HT1080 (cell line): ENCODE data around the gene DKK2. TPM values are rescaled to one million over a fixed set of nuclear protein-coding genes. Genes with fewer than 3 reads are reported as not detected.
"Not testable (repeated sequence)": the region's sequence is repeated elsewhere in the genome, so short reads cannot be mapped to it uniquely, and the experiment has no call there.

ENCODE experiments used
- DNase-seq: peaks from one replicate; pipeline ENCODE4 v3.0.0-alpha.2; 2015; ENCODE audit warnings: low read depth
- total RNA-seq: library from RNA; depleted of rRNA; stranded (reverse); fragments of >200 nt; shearing (Covaris generic); gene quantifications from 2 replicates; pipeline ENCODE4 v1.2.3, GENCODE V29; 2014

DKK2 gene
- total RNA-seq, 1 experiment from 2014 or later = 0.08 TPM

GRCh38 chr4:106914223-106914622 lies 121.9 kb downstream of the DKK2 start:
- DNase-seq = no peak

- no peak for DNase-seq
These were observed 126.5 kb downstream of the DKK2 start for GRCh38 chr4:106909486-106910188.

GRCh38 chr4:106908049-106908448 lies 128.1 kb downstream of the DKK2 start:
- not testable (repeated sequence) for DNase-seq

GRCh38 chr4:106907216-106907615 lies 128.9 kb downstream of the DKK2 start:
- DNase-seq = no peak

GRCh38 chr4:106906728-106907127 lies 129.4 kb downstream of the DKK2 start:
- no peak for DNase-seq

GRCh38 chr4:106898621-106899230 lies 137.4 kb downstream of the DKK2 start:
- peak; percentile 21 for DNase-seq

- DNase-seq = no peak
These were observed 142.2 kb downstream of the DKK2 start for GRCh38 chr4:106893903-106894302.

GRCh38 chr4:106893395-106893881 lies 142.7 kb downstream of the DKK2 start:
- DNase-seq = no peak

- no peak for DNase-seq
These were observed 143.3 kb downstream of the DKK2 start for GRCh38 chr4:106892786-106893185.

- DNase-seq = no peak
These were observed 160.8 kb downstream of the DKK2 start for GRCh38 chr4:106875340-106875739.
